ENCODE data around the gene MBD3.

DNA sequence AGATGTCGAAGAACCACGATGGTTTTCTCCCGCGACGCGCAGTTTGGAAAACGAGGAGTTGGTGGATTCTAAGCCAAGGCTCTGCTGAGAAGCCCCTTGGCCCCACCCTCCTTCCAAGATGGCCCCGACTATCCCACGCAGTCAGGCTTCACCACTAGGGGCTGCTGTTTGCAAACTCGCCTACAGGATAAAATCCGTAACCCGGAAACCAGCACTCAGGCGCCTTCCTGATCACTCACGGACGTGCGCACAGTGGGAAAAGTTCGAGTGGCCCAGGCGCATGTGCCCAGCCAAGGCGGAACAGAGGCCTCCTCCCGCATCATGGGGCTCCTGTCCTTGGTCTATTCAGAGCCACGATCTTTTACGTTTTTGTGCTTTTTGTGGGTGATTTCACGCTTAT is 31.8 kb upstream of the MBD3 start:
- TF ChIP-seq, protein P1, sequence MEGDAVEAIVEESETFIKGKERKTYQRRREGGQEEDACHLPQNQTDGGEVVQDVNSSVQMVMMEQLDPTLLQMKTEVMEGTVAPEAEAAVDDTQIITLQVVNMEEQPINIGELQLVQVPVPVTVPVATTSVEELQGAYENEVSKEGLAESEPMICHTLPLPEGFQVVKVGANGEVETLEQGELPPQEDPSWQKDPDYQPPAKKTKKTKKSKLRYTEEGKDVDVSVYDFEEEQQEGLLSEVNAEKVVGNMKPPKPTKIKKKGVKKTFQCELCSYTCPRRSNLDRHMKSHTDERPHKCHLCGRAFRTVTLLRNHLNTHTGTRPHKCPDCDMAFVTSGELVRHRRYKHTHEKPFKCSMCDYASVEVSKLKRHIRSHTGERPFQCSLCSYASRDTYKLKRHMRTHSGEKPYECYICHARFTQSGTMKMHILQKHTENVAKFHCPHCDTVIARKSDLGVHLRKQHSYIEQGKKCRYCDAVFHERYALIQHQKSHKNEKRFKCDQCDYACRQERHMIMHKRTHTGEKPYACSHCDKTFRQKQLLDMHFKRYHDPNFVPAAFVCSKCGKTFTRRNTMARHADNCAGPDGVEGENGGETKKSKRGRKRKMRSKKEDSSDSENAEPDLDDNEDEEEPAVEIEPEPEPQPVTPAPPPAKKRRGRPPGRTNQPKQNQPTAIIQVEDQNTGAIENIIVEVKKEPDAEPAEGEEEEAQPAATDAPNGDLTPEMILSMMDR (IDR thresholded peaks at IDR 0.05; ENCODE audit: low read depth, low read length) = peak; percentile 69
- TF ChIP-seq EZH2phosphoT487 (IDR thresholded peaks at IDR 0.05; ENCODE audit: low read depth) = no peak

All from OCI-LY3 (cell line).